ENCODE data around the gene ZNF550.

- no peak for TF ChIP-seq POLR2AphosphoS5 (IDR thresholded peaks at IDR 0.05; ENCODE audit: low read depth, low read length)
- TF ChIP-seq POLR2A (IDR thresholded peaks at IDR 0.05; ENCODE audit: low read depth, low read length): no peak
- no peak for TF ChIP-seq TAF1 (IDR thresholded peaks at IDR 0.05; ENCODE audit: borderline replicate concordance, low read depth, low read length)
Measured at GRCh38 chr19:57515255-57515654, 44.4 kb downstream of the ZNF550 start.
